Endothelial cell of umbilical vein (primary cell): ENCODE results near the gene JAGN1. TPM values are rescaled to one million over a fixed set of nuclear protein-coding genes. Genes with fewer than 3 reads are reported as not detected.

Experiments
- BruUV-seq: library from RNA; stranded (reverse); fragments of 400-500 nt; replicated peaks from 2 replicates; lab custom pipeline; 2021; lab: Mats Ljungman, UMichigan
- CTCF ChIA-PET: fragments of 300-600, 350-600 bp; sonication (Branson Sonifier 250); formaldehyde crosslinking; loops from one replicate; lab custom pipeline; 2021; ENCODE audit warnings: antibody characterized with exemption, inconsistent platforms; lab: Charles Lee
- POLR2A ChIA-PET: fragments of 300-600, 350-600 bp; sonication (Branson Sonifier 250); formaldehyde crosslinking; loops from one replicate; lab custom pipeline; 2021; ENCODE audit warnings: antibody characterized with exemption, inconsistent platforms; lab: Charles Lee
- DNase-seq: peaks from one replicate; pipeline ENCODE4 v3.0.0-alpha.2; 2011; ENCODE audit warnings: low read depth, low spot score
- FAIRE-seq: peaks from 2 replicates; lab custom pipeline; 2011; peaks lifted over from hg19 to GRCh38; lab: Jason Lieb, UNC
- H2AFZ ChIP-seq: 2 replicates; pipeline ENCODE4 v1.6.0; 2012; ENCODE audit warnings: low read depth, low read length, control low read depth, inconsistent platforms
- H3K27ac ChIP-seq: 2 replicates; pipeline ENCODE4 v1.5.1; 2011; ENCODE audit warnings: low read depth, mild to moderate bottlenecking, control low read depth, low read length, moderate library complexity; ENCODE audit not compliant: insufficient read depth
- H3K27me3 ChIP-seq, 2 experiments: 2 replicates each; pipeline versions ENCODE4 v1.6.0 to v1.6.1; 2011; ENCODE audit warnings: low read length in 2 of 2, mixed read lengths in 1 of 2; ENCODE audit not compliant: control insufficient read depth in 2 of 2, insufficient read depth in 2 of 2
- H3K36me3 ChIP-seq, 2 experiments: 2 replicates in 1 of 2; 3 replicates in 1 of 2; pipeline ENCODE4 v1.5.1; 2011; ENCODE audit warnings: low read length in 2 of 2, mild to moderate bottlenecking in 1 of 2, moderate library complexity in 1 of 2; ENCODE audit not compliant: control insufficient read depth in 2 of 2, insufficient read depth in 2 of 2; ENCODE audit errors: extremely low read depth in 1 of 2
- H3K4me1 ChIP-seq: 3 replicates; pipeline ENCODE4 v1.5.1; 2011; ENCODE audit warnings: mild to moderate bottlenecking, low read length; ENCODE audit not compliant: control insufficient read depth, insufficient read depth; ENCODE audit errors: extremely low read depth
- H3K4me2 ChIP-seq: 2 replicates; pipeline ENCODE4 v1.6.1; 2011; ENCODE audit warnings: low read length, control low read depth, mixed read lengths; ENCODE audit not compliant: insufficient read depth
- H3K4me3 ChIP-seq, 3 experiments: fragments of 200-600 bp in 1 of 3; sonication (generic), shearing (Covaris generic) in 1 of 3; replicated peaks in 1 of 3; 2 replicates each; pipeline ENCODE4 v1.5.1; 2011 to 2016; ENCODE audit warnings: control low read depth in 3 of 3, low read length in 3 of 3, mild to moderate bottlenecking in 2 of 3, inconsistent platforms in 1 of 3, low read depth in 1 of 3, moderate library complexity in 1 of 3; ENCODE audit not compliant: insufficient read depth in 1 of 3
- H3K79me2 ChIP-seq: 2 replicates; pipeline ENCODE4 v1.6.0; 2012; ENCODE audit warnings: low read length, inconsistent platforms; ENCODE audit not compliant: control insufficient read depth, insufficient read depth
- H3K9ac ChIP-seq: replicated peaks from 2 replicates; pipeline ENCODE3; 2011; ENCODE audit warnings: low read length, control low read depth; ENCODE audit not compliant: insufficient read depth; ENCODE audit errors: extremely low read depth
- H3K9me1 ChIP-seq: replicated peaks from 3 replicates; pipeline ENCODE4 v1.6.0; 2011; ENCODE audit warnings: mild to moderate bottlenecking, low read length; ENCODE audit not compliant: control insufficient read depth, insufficient read depth; ENCODE audit errors: extremely low read depth
- H3K9me3 ChIP-seq: replicated peaks from 2 replicates; pipeline ENCODE4 v1.5.1; 2012; ENCODE audit warnings: low read length, inconsistent platforms; ENCODE audit not compliant: control insufficient read depth, insufficient read depth
- H4K20me1 ChIP-seq: replicated peaks from 2 replicates; pipeline ENCODE3; 2011; ENCODE audit warnings: mild to moderate bottlenecking, low read length; ENCODE audit not compliant: control insufficient read depth, insufficient read depth; ENCODE audit errors: extremely low read depth
- CTCF ChIP-seq, 2 donors: IDR thresholded peaks; 1 replicate in 1 of 2; 2 replicates in 1 of 2; pipeline ENCODE4 v1.5.1; 2011; ENCODE audit warnings: low read length in 2 of 2, mild to moderate bottlenecking in 2 of 2, moderate library complexity in 2 of 2, control low read depth in 1 of 2, inconsistent platforms in 1 of 2, low read depth in 1 of 2; ENCODE audit not compliant: insufficient read depth in 1 of 2; ENCODE audit errors: extremely low read depth in 1 of 2
- EZH2 ChIP-seq: IDR thresholded peaks from 2 replicates; pipeline ENCODE4 v1.6.1; 2012; ENCODE audit warnings: borderline replicate concordance, low read depth, mild to moderate bottlenecking, moderate library complexity, low read length, inconsistent platforms; ENCODE audit not compliant: severe bottlenecking
- FOS ChIP-seq: IDR thresholded peaks from 2 replicates; pipeline ENCODE4 v1.6.1; 2011; ENCODE audit warnings: mild to moderate bottlenecking, low read length, moderate library complexity, borderline replicate concordance; ENCODE audit not compliant: insufficient read depth
- GATA2 ChIP-seq: IDR thresholded peaks from 2 replicates; pipeline ENCODE4 v1.7.0; 2011; ENCODE audit warnings: low read depth, mild to moderate bottlenecking, moderate library complexity, mixed read lengths, low read length; ENCODE audit not compliant: insufficient read length, insufficient read depth
- JUN ChIP-seq: IDR thresholded peaks from 2 replicates; pipeline ENCODE4 v1.6.1; 2011; ENCODE audit warnings: borderline replicate concordance, low read depth; ENCODE audit not compliant: insufficient read length, insufficient read depth
- MAX ChIP-seq: IDR thresholded peaks from 2 replicates; pipeline ENCODE4 v1.6.1; 2011; ENCODE audit not compliant: insufficient read depth, insufficient read length
- MYC ChIP-seq: IDR thresholded peaks from one replicate; pipeline ENCODE4 v1.6.1; 2011; ENCODE audit warnings: mild to moderate bottlenecking, low read depth, low read length
- POLR2A ChIP-seq: IDR thresholded peaks from 2 replicates; pipeline ENCODE4 v1.6.1; 2012; ENCODE audit warnings: low read depth, mild to moderate bottlenecking, control low read depth, low read length
- POLR2AphosphoS5 ChIP-seq: IDR thresholded peaks from 2 replicates; pipeline ENCODE4 v1.6.1; 2012; ENCODE audit warnings: low read depth, mild to moderate bottlenecking, control low read depth, low read length, moderate library complexity; ENCODE audit not compliant: insufficient read depth
- dilution Hi-C: fragments of 300-500 bp; cut with MboI; formaldehyde crosslinking; loops from one replicate; pipeline ENCODE4 v1.15.0; 2019; ENCODE audit warnings: low sequenced_read_pairs; ENCODE audit not compliant: extremely low pct_ligation_motif_present
- intact Hi-C: fragments of 100-400 bp; cut with micrococcal nuclease; formaldehyde crosslinking; loops from one replicate; pipeline ENCODE4 v1.10.0; 2022
- polyA plus RNA-seq, 4 experiments: library from polyadenylated mRNA; depleted of rRNA in 3 of 4; stranded (reverse) in 3 of 4; unstranded in 1 of 4; fragments of >200 nt; gene quantifications; 2 replicates each; pipeline versions ENCODE4 v1.2.1 to v1.2.3, GENCODE V29; 2011 to 2012; ENCODE audit warnings: missing spikeins in 1 of 4
- total RNA-seq: library from RNA; stranded (reverse); gene quantifications from 2 replicates; pipeline ENCODE4 v1.2.3, GENCODE V29; 2021

Gene JAGN1
- total and polyA plus RNA-seq, 2 donors (not counting 3 experiments of a cell fraction or from before 2014, with no cell fraction given), result 29.6 to 46.5 TPM

DNA sequence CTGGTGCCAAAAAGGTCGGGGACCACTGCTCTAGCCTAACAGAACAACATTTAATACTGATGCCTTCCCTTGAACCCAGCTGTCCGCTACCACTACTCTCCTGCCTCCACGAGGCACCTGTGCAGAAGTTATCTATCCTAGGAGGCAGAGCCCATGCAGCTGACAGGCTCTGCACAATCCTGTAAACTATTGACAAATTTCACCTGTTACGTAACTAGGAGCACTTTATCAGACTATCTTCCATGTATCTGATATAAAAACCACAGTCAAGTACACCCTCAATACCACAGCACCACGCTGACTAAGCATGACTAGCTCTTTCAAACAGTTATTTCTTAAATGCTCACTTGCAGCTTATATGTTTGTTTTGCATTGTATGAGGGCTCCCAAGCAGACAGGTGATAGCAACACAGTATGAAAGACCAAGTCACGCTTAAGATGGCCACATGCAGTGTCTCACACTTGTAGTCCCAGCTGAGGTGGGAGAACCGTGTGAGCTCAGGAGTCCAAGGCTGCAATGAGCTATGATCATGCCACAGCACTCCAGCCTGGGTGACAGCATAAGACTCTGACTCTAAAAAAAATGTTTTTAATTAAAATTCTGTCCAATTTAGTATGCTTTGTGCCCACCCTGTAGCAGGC, 22.0 kb downstream of the JAGN1 start:
- DNase-seq, result no peak
- Histone ChIP-seq H3K9me3 (no peaks in the 10 kb centered on the region), H3K4me2 (no peak overlapping the region), H3K27ac (no peak overlapping the region), H3K27me3 (no peaks in the 10 kb centered on the region), H3K79me2 (no peaks in the 10 kb centered on the region), H4K20me1 (no peaks in the 10 kb centered on the region), H2AFZ (no peak overlapping the region), H3K9me1 (no peaks in the 10 kb centered on the region), H3K4me3 (no peak overlapping the region), H3K4me1 (peaks cover 13% of the 10 kb centered on the region), H3K36me3 (no peaks in the 10 kb centered on the region), H3K9ac (no peak overlapping the region)
- no peak for TF ChIP-seq MAX
- no peak for TF ChIP-seq POLR2A
- TF ChIP-seq JUN, result no peak
- TF ChIP-seq FOS, result no peak
- no peak for TF ChIP-seq EZH2
- TF ChIP-seq GATA2, result no peak
- no peak for TF ChIP-seq POLR2AphosphoS5
- TF ChIP-seq CTCF (IDR thresholded peaks at IDR 0.05; ENCODE audit: extremely low read depth in 1 of 2, insufficient read depth in 1 of 2, low read depth in 1 of 2, low read length in 2 of 2), result no peak
- TF ChIP-seq MYC, result no peak
- no TSS peak for BruUV-seq
- FAIRE-seq, result no peak
- ChIA-PET CTCF (interaction anchor here (1.2 to 1.5 kb wide), 4 partner anchors 8 to 20 kb away, joined by 3 to 5 read pairs (median 4); partner anchors contain the start of gene IL17RE), POLR2A (no interaction called here)
- dilution Hi-C loops (no loop called here), intact Hi-C loops (no loop called here)
